Measurements from ENCODE around the gene SFN.

SFN gene

GRCh38 chr1:26911399-26912146, 48.6 kb downstream of the SFN start:
- DNase-seq (ENCODE audit: low read depth in 2 of 2): no peak

DNA sequence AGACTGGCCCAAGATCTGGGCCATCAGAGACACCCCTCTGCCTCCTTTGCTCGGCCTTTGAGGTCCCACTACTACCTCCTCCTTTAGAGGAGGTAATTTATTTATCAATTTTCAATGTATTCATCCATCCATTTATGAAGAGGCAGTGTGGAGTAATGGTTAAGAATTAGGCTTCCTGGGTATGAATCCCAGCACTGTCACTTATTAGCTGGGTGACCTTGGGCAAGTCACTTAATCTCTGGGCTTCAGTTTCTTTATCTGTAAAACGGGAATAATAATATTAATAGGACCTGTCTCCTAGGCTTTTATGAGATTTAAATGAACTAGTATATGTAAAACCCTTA, 49.2 kb downstream of the SFN start:
- no peak for DNase-seq (ENCODE audit: low read depth in 2 of 2)

DNA sequence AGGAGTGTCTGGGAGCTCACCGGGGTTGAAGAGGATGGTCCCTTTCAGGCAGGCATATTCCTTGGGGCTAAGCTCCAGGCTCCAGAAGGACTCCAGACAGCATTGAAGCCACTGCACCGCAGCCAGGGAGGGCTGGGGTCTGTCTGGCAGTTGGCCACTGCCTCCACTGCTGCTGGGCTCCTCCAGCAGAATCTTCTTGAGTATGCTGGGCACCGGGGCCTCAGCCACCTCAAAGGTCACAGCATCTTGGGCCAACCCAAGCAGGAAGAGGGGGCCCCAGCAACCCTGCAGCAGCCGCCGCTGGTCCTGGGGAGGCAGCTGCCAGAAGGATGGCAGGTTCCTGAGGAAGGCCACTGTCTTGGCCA, 50.4 kb downstream of the SFN start:
- DNase-seq (ENCODE audit: low read depth in 2 of 2): no peak

Data from stimulated activated CD8-positive, alpha-beta memory T cell treated with anti-CD3 and anti-CD28 coated beads, Interleukin-2, amount 100 ng/mL, for 1 hour (primary cell).